Epithelial cell of esophagus (primary cell): ENCODE data around the gene FLNC.

Source experiments
- DNase-seq: peaks from one replicate; pipeline ENCODE4 v3.0.0; 2010; ENCODE audit warnings: low read depth
- H3K4me3 ChIP-seq: 2 replicates; pipeline ENCODE4 v1.5.1; 2011; ENCODE audit warnings: mild to moderate bottlenecking, low read length, control low read depth
- CTCF ChIP-seq: IDR thresholded peaks from 2 replicates; pipeline ENCODE4 v1.5.1; 2011; ENCODE audit warnings: low read depth, mild to moderate bottlenecking, low read length, control low read depth, inconsistent platforms; ENCODE audit not compliant: insufficient read depth; ENCODE audit errors: missing control alignments

The FLNC gene

GRCh38 chr7:128886391-128887168 is 56.4 kb downstream of the FLNC start:
- DNase-seq: no peak
- no peak overlapping the region for H3K4me3 ChIP-seq
- no peak for TF ChIP-seq CTCF

- no peak overlapping the region for H3K4me3 ChIP-seq
- no peak for DNase-seq
- TF ChIP-seq CTCF: no peak
These were observed 57.2 kb downstream of the FLNC start for GRCh38 chr7:128887169-128888038.

GRCh38 chr7:128888039-128888755 is 58.0 kb downstream of the FLNC start:
- no peak overlapping the region for H3K4me3 ChIP-seq
- TF ChIP-seq CTCF: no peak
- DNase-seq: no peak

GRCh38 chr7:128888756-128889095 is 58.5 kb downstream of the FLNC start:
- no peak for TF ChIP-seq CTCF
- no peak for DNase-seq

GRCh38 chr7:128889121-128889520 is 58.9 kb downstream of the FLNC start:
- peak; percentile 87 for DNase-seq
- no peak for TF ChIP-seq CTCF

More at GRCh38 chr7:128888756-128889095, 58.5 kb downstream of the FLNC start:
- no peak overlapping the region for H3K4me3 ChIP-seq

GRCh38 chr7:128890306-128891109 is 60.3 kb downstream of the FLNC start:
- peak overlapping the region; percentile 27 for H3K4me3 ChIP-seq
- DNase-seq: no peak
- no peak for TF ChIP-seq CTCF

More at GRCh38 chr7:128889121-128889520, 58.9 kb downstream of the FLNC start:
- no peak overlapping the region for H3K4me3 ChIP-seq
